Neuronal stem cell (in vitro differentiated cells): ENCODE data around the gene PIP4K2C.

ENCODE experiments used
- DNase-seq: peaks from one replicate; pipeline ENCODE4 v3.0.0-alpha.2; 2013; ENCODE audit warnings: low spot score
- H2AFZ ChIP-seq: one replicate; pipeline ENCODE4 v1.6.1; 2013; ENCODE audit warnings: mild to moderate bottlenecking, low read length, inconsistent platforms
- H2AK5ac ChIP-seq: 2 replicates; pipeline ENCODE4 v1.6.1; 2013; ENCODE audit warnings: low read depth, mild to moderate bottlenecking, inconsistent platforms, low read length, moderate library complexity, mixed read lengths
- H2BK120ac ChIP-seq: 2 replicates; pipeline ENCODE4 v1.6.1; 2013; ENCODE audit warnings: low read depth, mild to moderate bottlenecking, inconsistent platforms, low read length, moderate library complexity, mixed read lengths
- H2BK12ac ChIP-seq: one replicate; pipeline ENCODE4 v1.6.1; 2013; ENCODE audit warnings: low read length, inconsistent platforms
- H2BK15ac ChIP-seq: 2 replicates; pipeline ENCODE4 v1.6.1; 2013; ENCODE audit warnings: mild to moderate bottlenecking, low read length, inconsistent platforms, mixed read lengths
- H2BK5ac ChIP-seq: one replicate; pipeline ENCODE4 v1.6.1; 2013; ENCODE audit warnings: inconsistent platforms, mild to moderate bottlenecking, low read length, moderate library complexity
- H3K14ac ChIP-seq: one replicate; pipeline ENCODE4 v1.6.1; 2013; ENCODE audit warnings: low read length, inconsistent platforms
- H3K18ac ChIP-seq: 2 replicates; pipeline ENCODE4 v1.6.1; 2013; ENCODE audit warnings: low read length, inconsistent platforms
- H3K23ac ChIP-seq: 2 replicates; pipeline ENCODE4 v1.6.1; 2013; ENCODE audit warnings: low read depth, mild to moderate bottlenecking, mixed read lengths, low read length, inconsistent platforms; ENCODE audit not compliant: poor library complexity
- H3K27ac ChIP-seq: replicated peaks from 3 replicates; pipeline ENCODE4 v1.5.1; 2013; ENCODE audit warnings: low read length, inconsistent platforms
- H3K27me3 ChIP-seq, 3 experiments: 2 replicates each; pipeline ENCODE4 v1.6.1; 2013; ENCODE audit warnings: low read length in 3 of 3, mild to moderate bottlenecking in 2 of 3, inconsistent platforms in 1 of 3, low read depth in 1 of 3, mixed read lengths in 1 of 3, moderate library complexity in 1 of 3; ENCODE audit not compliant: control insufficient read depth in 3 of 3, insufficient read depth in 3 of 3
- H3K36me3 ChIP-seq, 2 donors: replicated peaks in 1 of 2; 2 replicates each; pipeline ENCODE4 v1.6.1; 2013; ENCODE audit warnings: low read length in 2 of 2; ENCODE audit not compliant: control insufficient read depth in 2 of 2, insufficient read depth in 2 of 2
- H3K4ac ChIP-seq: 2 replicates; pipeline ENCODE4 v1.6.1; 2013; ENCODE audit warnings: inconsistent platforms, mild to moderate bottlenecking, low read length, moderate library complexity
- H3K4me1 ChIP-seq, 2 donors: 1 replicate in 1 of 2; 2 replicates in 1 of 2; pipeline ENCODE4 v1.6.1; 2013; ENCODE audit warnings: low read length in 2 of 2, low read depth in 1 of 2; ENCODE audit not compliant: control insufficient read depth in 2 of 2, insufficient read depth in 1 of 2
- H3K4me2 ChIP-seq: one replicate; pipeline ENCODE4 v1.6.1; 2013; ENCODE audit warnings: mild to moderate bottlenecking, low read length, inconsistent platforms; ENCODE audit not compliant: insufficient read depth, poor library complexity, severe bottlenecking
- H3K4me3 ChIP-seq, 2 donors: 2 replicates each; pipeline ENCODE4 v1.5.1; 2013; ENCODE audit warnings: low read length in 2 of 2, mild to moderate bottlenecking in 2 of 2, inconsistent platforms in 1 of 2, moderate library complexity in 1 of 2
- H3K79me1 ChIP-seq: one replicate; pipeline ENCODE4 v1.6.1; 2013; ENCODE audit warnings: low read depth, mild to moderate bottlenecking, inconsistent platforms, low read length, moderate library complexity
- H3K9ac ChIP-seq: one replicate; pipeline ENCODE4 v1.6.1; 2013; ENCODE audit warnings: mild to moderate bottlenecking, low read depth, low read length, inconsistent platforms; ENCODE audit not compliant: poor library complexity
- H3K9me3 ChIP-seq, 2 donors: replicated peaks in 1 of 2; 2 replicates each; pipeline versions ENCODE3 to v1.6.1; 2013; ENCODE audit warnings: low read length in 2 of 2, mild to moderate bottlenecking in 2 of 2, inconsistent platforms in 1 of 2, low read depth in 1 of 2, mixed read lengths in 1 of 2, moderate library complexity in 1 of 2; ENCODE audit not compliant: control insufficient read depth in 2 of 2, insufficient read depth in 1 of 2
- H4K8ac ChIP-seq: one replicate; pipeline ENCODE4 v1.6.1; 2013; ENCODE audit warnings: low read depth, mild to moderate bottlenecking, inconsistent platforms, low read length, moderate library complexity
- H4K91ac ChIP-seq: one replicate; pipeline ENCODE4 v1.6.1; 2013; ENCODE audit warnings: low read length, low read depth, mild to moderate bottlenecking, inconsistent platforms; ENCODE audit not compliant: poor library complexity
- WGBS, 2 donors: extraction: QIAGEN DNeasy Blood & Tissue Kit; methylation state at CpG; one replicate each; pipeline ENCODE4 v1.1.7; 2013; ENCODE audit warnings: missing lambda C conversion rate in 2 of 2, mixed read lengths in 1 of 2; ENCODE audit not compliant: insufficient read length in 2 of 2, insufficient replicate concordance in 1 of 2; ENCODE audit errors: extremely low coverage in 2 of 2; 5-methylcytosine and 5-hydroxymethylcytosine counted together

Gene PIP4K2C

GRCh38 chr12:57630891-57631433, 40.0 kb downstream of the PIP4K2C start:
- Histone ChIP-seq H2AK5ac (no peak overlapping the region), H4K91ac (no peak overlapping the region), H3K4me2 (no peak overlapping the region), H3K27me3 (peaks cover 4 to 70% (median 35%) of the 10 kb centered on the region in 3 experiments), H3K4me1 (peaks cover 10 to 16% of the 10 kb centered on the region in 2 donors), H2AFZ (no peak overlapping the region), H3K18ac (no peak overlapping the region), H3K79me1 (no peaks in the 10 kb centered on the region), H3K9ac (peak overlapping the region; percentile 6), H3K4ac (no peak overlapping the region), H4K8ac (no peak overlapping the region), H3K27ac (no peak overlapping the region), H2BK15ac (peak overlapping the region; percentile 22), H3K36me3 (peaks cover 0 to 47% of the 10 kb centered on the region in 2 donors), H2BK12ac (no peak overlapping the region), H3K4me3 (peak overlapping the region in 1 of 2 donors; percentile 72), H3K9me3 (peaks cover 0 to 3% of the 10 kb centered on the region in 2 donors), H2BK120ac (no peak overlapping the region), H2BK5ac (no peak overlapping the region), H3K14ac (no peak overlapping the region), H3K23ac (peak overlapping the region; percentile 35)
- no peak for DNase-seq
- no CpG with 5 or more reads among the region's 6 CpGs for WGBS, 2 donors

- H3K79me1 ChIP-seq = no peaks in the 10 kb centered on the region
- H3K4ac ChIP-seq = no peak overlapping the region
- H3K27me3 ChIP-seq = peaks cover 4 to 64% (median 31%) of the 10 kb centered on the region in 3 experiments
- peaks cover 10 to 16% of the 10 kb centered on the region in 2 donors for H3K4me1 ChIP-seq
- no peak overlapping the region for H2BK5ac ChIP-seq
- WGBS, 2 donors = no CpG with 5 or more reads among the region's 26 CpGs
- H3K23ac ChIP-seq = peak overlapping the region; percentile 73
- no peak overlapping the region for H3K27ac ChIP-seq
- H3K4me3 ChIP-seq = peak overlapping the region; percentile 72 to 77
- no peak overlapping the region for H3K9ac ChIP-seq
- peak overlapping the region; percentile 82 for H3K18ac ChIP-seq
- H2AFZ ChIP-seq = peak overlapping the region; percentile 98
- H4K91ac ChIP-seq = no peak overlapping the region
- peak overlapping the region; percentile 99 for H3K4me2 ChIP-seq
- H3K36me3 ChIP-seq = peaks cover 0 to 41% of the 10 kb centered on the region in 2 donors
- H2BK12ac ChIP-seq = peak overlapping the region; percentile 84
- peak overlapping the region; percentile 71 for H3K14ac ChIP-seq
- H2BK15ac ChIP-seq = peak overlapping the region; percentile 47
- DNase-seq = no peak
- H3K9me3 ChIP-seq = peaks cover 0 to 3% of the 10 kb centered on the region in 2 donors
- no peak overlapping the region for H4K8ac ChIP-seq
- H2BK120ac ChIP-seq = no peak overlapping the region
- no peak overlapping the region for H2AK5ac ChIP-seq
These were observed 40.6 kb downstream of the PIP4K2C start for GRCh38 chr12:57631566-57632072.

GRCh38 chr12:57632073-57632957, 41.3 kb downstream of the PIP4K2C start:
- Histone ChIP-seq H3K79me1 (no peaks in the 10 kb centered on the region), H3K9me3 (peaks cover 0 to 3% of the 10 kb centered on the region in 2 donors), H3K4ac (no peak overlapping the region), H4K8ac (no peak overlapping the region), H4K91ac (no peak overlapping the region), H3K9ac (peak overlapping the region; percentile 84), H3K18ac (peak overlapping the region; percentile 92), H2BK5ac (no peak overlapping the region), H2BK15ac (peak overlapping the region; percentile 47), H3K27ac (no peak overlapping the region), H3K4me3 (peak overlapping the region; percentile 72 to 79), H3K4me1 (peaks cover 10 to 16% of the 10 kb centered on the region in 2 donors), H3K23ac (peak overlapping the region; percentile 96), H3K27me3 (peaks cover 4 to 58% (median 28%) of the 10 kb centered on the region in 3 experiments), H2AK5ac (no peak overlapping the region), H2BK12ac (peak overlapping the region; percentile 84), H3K36me3 (peaks cover 0 to 34% of the 10 kb centered on the region in 2 donors), H2BK120ac (peak overlapping the region; percentile 72), H3K4me2 (peak overlapping the region; percentile 99), H2AFZ (peak overlapping the region; percentile 98), H3K14ac (peak overlapping the region; percentile 71)
- no CpG with 5 or more reads among the region's 67 CpGs for WGBS, 2 donors
- peak; percentile 37 for DNase-seq
